ENCODE data around the gene GRM4. TPM values are rescaled to one million over a fixed set of nuclear protein-coding genes. Genes with fewer than 3 reads are reported as not detected.
A peak's percentile ranks its signal among the peaks of the same experiment; 100 is the strongest.

The GRM4 gene
- total and polyA plus RNA-seq, 10 of the 15 experiments (the other 5 are each of a cell fraction or from before 2014, with no cell fraction given), result 0.01 to 0.31 (median 0.05) TPM; not detected in 2

DNA sequence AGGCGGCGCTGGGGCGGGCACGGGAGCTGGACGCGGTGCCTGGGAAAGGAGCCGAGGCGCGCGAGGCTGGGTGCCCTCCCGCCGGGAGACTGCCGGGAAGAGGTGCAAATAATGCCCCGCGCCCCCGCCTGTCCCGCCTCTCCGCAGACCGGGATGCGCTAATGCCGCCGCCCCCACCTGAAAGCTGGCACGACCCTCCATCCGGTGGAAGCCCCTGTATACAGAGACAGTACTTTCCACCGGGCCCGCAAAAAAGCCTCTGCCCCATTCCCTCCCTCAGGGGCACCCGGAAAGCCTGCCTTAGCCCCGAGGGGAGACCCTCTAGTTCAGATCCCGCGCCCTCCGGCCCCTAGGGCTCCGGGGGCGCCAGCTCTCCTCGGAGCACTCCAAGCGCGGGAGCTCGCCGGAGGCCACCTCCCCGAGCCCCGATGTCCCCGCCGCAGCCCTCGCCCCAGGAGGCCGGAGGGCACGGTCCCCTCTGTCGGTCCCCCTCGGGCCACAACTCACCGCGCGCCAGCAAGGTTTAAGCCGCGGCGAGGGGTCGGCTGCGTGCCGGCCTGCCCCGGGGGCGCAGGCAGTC, 1.2 kb downstream of the GRM4 start:
- RAD21 ChIA-PET (ENCODE audit: unreplicated experiment), result no interaction called here
- DNase-seq (ENCODE audit: low read depth, low spot score) (no peak), ATAC-seq (no peak), FAIRE-seq (no peak)
- intact Hi-C loops (cut with micrococcal nuclease; ENCODE audit: unreplicated experiment) (no loop called here), in situ Hi-C loops (cut with MboI) (no loop called here)
- H3K4me2 ChIP-seq (ENCODE audit: control insufficient read depth, insufficient read depth), result peak overlapping the region; percentile 68; the same call in 1 of the 2 replicates
- H2AFZ ChIP-seq (ENCODE audit: control insufficient read depth, low read depth, low read length), result no peak overlapping the region
- POLR2A ChIA-PET, result no interaction called here
- H3K4me3 ChIP-seq, result no peak overlapping the region; the same call in 1 of the 2 replicates
- no peaks in the 10 kb centered on the region for H4K20me1 ChIP-seq (ENCODE audit: control insufficient read depth, insufficient read depth)
- no TSS peak for BruUV-seq (replicated peaks)
- H3K27me3 ChIP-seq (replicated peaks in 1 of 2; ENCODE audit: control insufficient read depth in 2 of 2, insufficient read depth in 2 of 2, low read length in 1 of 2), result peaks cover 22% of the 10 kb centered on the region in 2 experiments
- WGBS (ENCODE audit: insufficient coverage, insufficient replicate concordance, low lambda C conversion rate, missing lambda C conversion rate), result 13% methylated on average over 50 of the region's 58 CpGs
- H3K9ac ChIP-seq (ENCODE audit: control insufficient read depth, insufficient read depth, low read length), result no peak overlapping the region
- H3K4me1 ChIP-seq (ENCODE audit: control insufficient read depth, insufficient read depth, low read length), result peaks cover 16% of the 10 kb centered on the region
- no peaks in the 10 kb centered on the region for H3K9me3 ChIP-seq (replicated peaks; ENCODE audit: control insufficient read depth, insufficient read depth, low read length)
- CTCF ChIA-PET, result interaction anchor here (1.1 kb wide), 1 partner anchor 89 kb away, joined by 3 read pairs; no protein-coding TSS in a partner anchor
- no peak overlapping the region for H3K27ac ChIP-seq (ENCODE audit: control insufficient read depth, insufficient read depth)
- TF ChIP-seq MEF2B (IDR thresholded peaks at IDR 0.05; ENCODE audit: partially characterized antibody, poor library complexity, severe bottlenecking) (no peak), BMI1 (IDR thresholded peaks at IDR 0.05; ENCODE audit: borderline replicate concordance) (no peak), NR2C2 (IDR thresholded peaks at IDR 0.05; ENCODE audit: borderline replicate concordance, control insufficient read depth, insufficient read length, low read depth) (no peak), NFYA (IDR thresholded peaks at IDR 0.05; ENCODE audit: borderline replicate concordance, low read depth, low read length) (no peak), EGR1 (IDR thresholded peaks at IDR 0.05; ENCODE audit: borderline replicate concordance in 1 of 2, low read depth in 2 of 2, low read length in 2 of 2) (no peak), KLF5 (IDR thresholded peaks at IDR 0.05; ENCODE audit: partially characterized antibody) (no peak), CREM (IDR thresholded peaks at IDR 0.05; ENCODE audit: low read depth) (no peak), TCF7 (IDR thresholded peaks at IDR 0.05; ENCODE audit: borderline replicate concordance) (no peak), NR2F1 (conservative IDR thresholded peaks at IDR 0.05) (no peak), TCF3 (IDR thresholded peaks at IDR 0.05; ENCODE audit: borderline replicate concordance, insufficient read depth, low read depth, low read length) (no peak), POLR2A (IDR thresholded peaks at IDR 0.05; ENCODE audit: low read depth, low read length) (no peak), MTA3 (IDR thresholded peaks at IDR 0.05; ENCODE audit: borderline replicate concordance, low read length) (no peak), SMC3 (IDR thresholded peaks at IDR 0.05; ENCODE audit: borderline replicate concordance, low read length) (no peak)
- TF ChIP-seq, protein P1, sequence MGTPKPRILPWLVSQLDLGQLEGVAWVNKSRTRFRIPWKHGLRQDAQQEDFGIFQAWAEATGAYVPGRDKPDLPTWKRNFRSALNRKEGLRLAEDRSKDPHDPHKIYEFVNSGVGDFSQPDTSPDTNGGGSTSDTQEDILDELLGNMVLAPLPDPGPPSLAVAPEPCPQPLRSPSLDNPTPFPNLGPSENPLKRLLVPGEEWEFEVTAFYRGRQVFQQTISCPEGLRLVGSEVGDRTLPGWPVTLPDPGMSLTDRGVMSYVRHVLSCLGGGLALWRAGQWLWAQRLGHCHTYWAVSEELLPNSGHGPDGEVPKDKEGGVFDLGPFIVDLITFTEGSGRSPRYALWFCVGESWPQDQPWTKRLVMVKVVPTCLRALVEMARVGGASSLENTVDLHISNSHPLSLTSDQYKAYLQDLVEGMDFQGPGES (IDR thresholded peaks at IDR 0.05), result no peak
- H3K79me2 ChIP-seq (ENCODE audit: control insufficient read depth, insufficient read depth, low read length), result no peaks in the 10 kb centered on the region
- SMC1A ChIA-PET (ENCODE audit: uncharacterized antibody, unreplicated experiment), result no interaction called here
- H3K36me3 ChIP-seq (ENCODE audit: control insufficient read depth in 2 of 2, insufficient read depth in 2 of 2, low read length in 1 of 2), result no peaks in the 10 kb centered on the region

Measured in GM12878 (cell line).